HCT116 (cell line): ENCODE data around the gene FTCDNL1. TPM values are rescaled to one million over a fixed set of nuclear protein-coding genes. Genes with fewer than 3 reads are reported as not detected.

ENCODE experiments used
- ATAC-seq: fragments of 200-7000 bp; cut with Tn5 transposase; 2 replicates; pipeline ENCODE4 v1.9.1; 2020; ENCODE audit warnings: mild to moderate bottlenecking, moderate library complexity
- BruUV-seq: library from RNA; stranded (reverse); fragments of 400-500 nt; replicated peaks from 2 replicates; lab custom pipeline; 2021; lab: Mats Ljungman, UMichigan
- CTCF ChIA-PET: fragments of 300-600 bp; sonication (Branson Sonifier 250); formaldehyde crosslinking; loops from one replicate; lab custom pipeline; 2021; ENCODE audit warnings: antibody characterized with exemption; lab: Charles Lee
- POLR2A ChIA-PET: fragments of 300-600, 350-600 bp; sonication (Branson Sonifier 250); formaldehyde crosslinking; loops from one replicate; lab custom pipeline; 2021; ENCODE audit warnings: antibody characterized with exemption; lab: Charles Lee
- RAD21 ChIA-PET, 2 experiments: fragments of 300-600 bp; sonication (Branson Sonifier 250); formaldehyde crosslinking; loops; one replicate each; lab custom pipeline; 2023; ENCODE audit warnings: low total read pairs in 2 of 2; ENCODE audit not compliant: uncharacterized antibody in 2 of 2, unreplicated experiment in 2 of 2, low non-redundant PET in 1 of 2; lab: Charles Lee
- DNase-seq: peaks from one replicate; pipeline ENCODE4 v3.0.0-alpha.2; 2010; ENCODE audit warnings: low read depth, low spot score
- H2AFZ ChIP-seq: fragments of 200-600 bp; shearing (Covaris generic), sonication (generic); 2 replicates; pipeline ENCODE4 v1.6.1; 2017; ENCODE audit warnings: low read depth, mixed run types, mixed read lengths, antibody characterized with exemption, low read length; ENCODE audit not compliant: poor library complexity, severe bottlenecking
- H3K27ac ChIP-seq: 2 replicates; pipeline ENCODE4 v1.5.1; 2012; ENCODE audit warnings: low read depth, low read length
- H3K27me3 ChIP-seq: fragments of 200-600 bp; sonication (generic); 2 replicates; pipeline ENCODE4 v1.6.1; 2016; ENCODE audit warnings: mixed run types, low read length, mixed read lengths; ENCODE audit not compliant: insufficient read depth
- H3K36me3 ChIP-seq, 2 experiments: fragments of 200-500 bp in 1 of 2; fragments of 200-600 bp in 1 of 2; sonication (Bioruptor generic) in 1 of 2; sonication (generic) in 1 of 2; 2 replicates each; pipeline versions ENCODE4 v1.5.1 to v1.6.1; 2014 to 2016; ENCODE audit warnings: low read length in 2 of 2, inconsistent platforms in 1 of 2, mixed read lengths in 1 of 2, mixed run types in 1 of 2; ENCODE audit not compliant: insufficient read depth in 2 of 2, control insufficient read depth in 1 of 2
- H3K4me1 ChIP-seq, 2 experiments: fragments of 200-600 bp in 1 of 2; sonication (generic) in 1 of 2; 2 replicates each; pipeline versions ENCODE4 v1.5.1 to v1.6.1; 2012 to 2017; ENCODE audit warnings: low read length in 2 of 2, inconsistent platforms in 1 of 2, mild to moderate bottlenecking in 1 of 2, mixed read lengths in 1 of 2, mixed run types in 1 of 2, moderate library complexity in 1 of 2; ENCODE audit not compliant: insufficient read depth in 2 of 2, control insufficient read depth in 1 of 2
- H3K4me2 ChIP-seq: fragments of 200-600 bp; sonication (generic); 2 replicates; pipeline ENCODE4 v1.6.1; 2017; ENCODE audit warnings: mixed run types, low read length, mixed read lengths
- H3K4me3 ChIP-seq, 2 experiments: fragments of 200-600 bp in 1 of 2; sonication (generic) in 1 of 2; replicated peaks in 1 of 2; 2 replicates each; pipeline ENCODE4 v1.5.1; 2011 to 2016; ENCODE audit warnings: low read length in 2 of 2, control low read depth in 1 of 2, low read depth in 1 of 2, mild to moderate bottlenecking in 1 of 2, mixed read lengths in 1 of 2, mixed run types in 1 of 2
- H3K79me2 ChIP-seq: fragments of 200-600 bp; sonication (generic); 2 replicates; pipeline ENCODE4 v1.6.1; 2017; ENCODE audit warnings: mild to moderate bottlenecking, mixed run types, low read length, moderate library complexity, mixed read lengths; ENCODE audit not compliant: insufficient read depth
- H3K9ac ChIP-seq: fragments of 200-600 bp; sonication (generic); 2 replicates; pipeline ENCODE4 v1.6.1; 2016; ENCODE audit warnings: low read length, mixed read lengths
- H3K9me2 ChIP-seq: fragments of 200-600 bp; sonication (generic), shearing (Covaris generic); 2 replicates; pipeline ENCODE4 v1.6.1; 2017; ENCODE audit warnings: mixed run types, mild to moderate bottlenecking, moderate library complexity; ENCODE audit not compliant: insufficient read depth
- H3K9me3 ChIP-seq, 2 experiments: fragments of 200-500 bp in 1 of 2; fragments of 200-600 bp in 1 of 2; sonication (Bioruptor generic) in 1 of 2; sonication (generic) in 1 of 2; 2 replicates each; pipeline ENCODE4 v1.6.1; 2014 to 2017; ENCODE audit warnings: low read length in 2 of 2, mixed read lengths in 2 of 2, inconsistent platforms in 1 of 2, low read depth in 1 of 2, mild to moderate bottlenecking in 1 of 2, mixed run types in 1 of 2, moderate library complexity in 1 of 2; ENCODE audit not compliant: control insufficient read depth in 1 of 2, insufficient read depth in 1 of 2
- H4K20me1 ChIP-seq: fragments of 200-600 bp; sonication (generic), shearing (Covaris generic); 2 replicates; pipeline ENCODE4 v1.6.1; 2017; ENCODE audit warnings: mixed run types, mild to moderate bottlenecking, moderate library complexity; ENCODE audit not compliant: insufficient read depth
- ATF3 ChIP-seq: IDR thresholded peaks from 2 replicates; pipeline ENCODE4 v1.6.1; 2012
- CBX3 ChIP-seq: IDR thresholded peaks from 2 replicates; pipeline ENCODE4 v1.6.1; 2012; ENCODE audit warnings: low read depth
- CEBPB ChIP-seq: IDR thresholded peaks from 2 replicates; pipeline ENCODE4 v1.6.1; 2012; ENCODE audit warnings: low read depth
- EGR1 ChIP-seq: IDR thresholded peaks from 2 replicates; pipeline ENCODE4 v1.6.1; 2012; ENCODE audit warnings: low read depth
- ELF1 ChIP-seq: IDR thresholded peaks from 2 replicates; pipeline ENCODE4 v1.6.1; 2012; ENCODE audit warnings: low read depth, borderline replicate concordance
- EZH2 ChIP-seq: fragments of 200-600 bp; sonication (generic); IDR thresholded peaks from 2 replicates; pipeline ENCODE4 v1.6.1; 2017; ENCODE audit warnings: antibody characterized with exemption, mixed run types
- EZH2phosphoT487 ChIP-seq: fragments of 200-600 bp; IDR thresholded peaks from 2 replicates; pipeline ENCODE4 v1.6.1; 2018; ENCODE audit warnings: antibody characterized with exemption, borderline replicate concordance
- FOSL1 ChIP-seq: IDR thresholded peaks from 2 replicates; pipeline ENCODE4 v1.6.1; 2012; ENCODE audit warnings: low read depth
- JUND ChIP-seq: IDR thresholded peaks from 2 replicates; pipeline ENCODE4 v1.6.1; 2012
- POLR2A ChIP-seq: IDR thresholded peaks from 2 replicates; pipeline ENCODE4 v1.7.0; 2011; ENCODE audit warnings: borderline replicate concordance; ENCODE audit not compliant: insufficient read depth, insufficient read length; ENCODE audit errors: extremely low read depth
- RAD21 ChIP-seq: IDR thresholded peaks from 2 replicates; pipeline ENCODE4 v1.6.1; 2012; ENCODE audit warnings: low read depth, mild to moderate bottlenecking
- SIN3A ChIP-seq: IDR thresholded peaks from 2 replicates; pipeline ENCODE4 v1.6.1; 2012; ENCODE audit warnings: low read depth
- SP1 ChIP-seq: IDR thresholded peaks from 2 replicates; pipeline ENCODE4 v1.6.1; 2012; ENCODE audit warnings: low read depth
- SRF ChIP-seq: IDR thresholded peaks from 2 replicates; pipeline ENCODE4 v1.6.1; 2012; ENCODE audit warnings: low read depth
- TCF7L2 ChIP-seq: IDR thresholded peaks from 2 replicates; pipeline ENCODE4 v1.7.0; 2011; ENCODE audit warnings: borderline replicate concordance, inconsistent platforms; ENCODE audit not compliant: insufficient read depth, insufficient read length; ENCODE audit errors: extremely low read depth
- YY1 ChIP-seq: IDR thresholded peaks from 2 replicates; pipeline ENCODE4 v1.6.1; 2011; ENCODE audit warnings: low read length, low read depth, moderate library complexity, mild to moderate bottlenecking; ENCODE audit not compliant: insufficient replicate concordance; ENCODE audit errors: extremely low read depth
- intact Hi-C: fragments of 100-400 bp; cut with micrococcal nuclease; formaldehyde crosslinking; loops from 2 replicates; pipeline ENCODE4 v1.10.0; 2022
- total RNA-seq: library from RNA; stranded (reverse); gene quantifications from one replicate; pipeline ENCODE4 v1.2.1, GENCODE V29; 2021; ENCODE audit not compliant: unreplicated experiment
- TF ChIP-seq, protein P1 (sequence below): IDR thresholded peaks from 2 replicates; pipeline ENCODE4 v1.6.1; 2011; ENCODE audit warnings: mild to moderate bottlenecking, low read length, moderate library complexity; ENCODE audit not compliant: insufficient replicate concordance; ENCODE audit errors: extremely low read depth
- TF ChIP-seq, protein P2 (sequence below), 3 experiments: fragments of 200-600 bp in 1 of 3; sonication (generic) in 1 of 3; IDR thresholded peaks in 2 of 3; conservative IDR thresholded peaks in 1 of 3; 2 replicates each; pipeline ENCODE4 v1.5.1; 2012 to 2017; ENCODE audit warnings: low read depth in 2 of 3, low read length in 2 of 3, antibody characterized with exemption in 1 of 3, borderline replicate concordance in 1 of 3, control low read depth in 1 of 3, mild to moderate bottlenecking in 1 of 3, mixed read lengths in 1 of 3, mixed run types in 1 of 3, moderate library complexity in 1 of 3; ENCODE audit not compliant: insufficient read depth in 1 of 3

FTCDNL1 gene
- total RNA-seq, 1 experiment from 2014 or later: 2.6 TPM

DNA sequence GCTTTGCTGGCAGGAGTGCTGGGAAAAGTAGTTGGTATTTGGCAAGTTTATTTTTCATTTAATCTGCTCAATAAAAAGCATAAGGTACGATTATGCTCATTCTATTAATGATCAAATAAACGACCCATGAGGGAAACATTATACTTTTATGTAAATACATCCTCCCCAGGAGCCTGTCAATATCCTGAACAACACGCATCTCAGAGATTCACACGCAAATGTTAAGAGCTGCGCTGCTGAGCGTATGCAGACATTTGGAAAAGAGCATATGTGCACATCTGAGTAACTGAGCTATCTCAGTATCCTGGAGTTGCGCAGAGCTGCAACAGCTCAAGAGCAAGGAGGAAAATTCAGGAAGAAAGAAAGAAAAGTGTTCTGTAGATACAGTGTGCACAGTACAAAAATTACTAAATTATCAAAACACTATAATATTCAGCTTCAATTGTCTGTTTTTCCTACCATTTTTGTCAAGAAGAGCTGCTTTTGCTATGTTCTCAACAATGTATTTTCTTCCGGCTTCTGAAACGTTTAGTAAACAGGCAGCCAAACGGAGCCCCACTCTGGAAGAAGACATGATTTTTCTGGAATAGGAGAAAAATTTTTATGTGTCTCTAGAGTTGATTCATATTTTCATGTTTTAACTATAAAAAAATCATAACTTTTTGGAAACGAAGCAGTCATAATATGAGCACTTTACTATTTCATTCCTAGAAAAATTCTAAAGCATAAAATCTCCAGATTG is 2.4 kb downstream of the FTCDNL1 start:
- TF ChIP-seq FOSL1 (no peak), SIN3A (no peak), CBX3 (no peak), TCF7L2 (no peak), EGR1 (no peak), SRF (no peak), ELF1 (no peak), EZH2phosphoT487 (no peak), RAD21 (no peak), EZH2 (no peak), JUND (no peak), SP1 (no peak), CEBPB (no peak), ATF3 (no peak), YY1 (no peak), POLR2A (no peak)
- TF ChIP-seq, protein P1, sequence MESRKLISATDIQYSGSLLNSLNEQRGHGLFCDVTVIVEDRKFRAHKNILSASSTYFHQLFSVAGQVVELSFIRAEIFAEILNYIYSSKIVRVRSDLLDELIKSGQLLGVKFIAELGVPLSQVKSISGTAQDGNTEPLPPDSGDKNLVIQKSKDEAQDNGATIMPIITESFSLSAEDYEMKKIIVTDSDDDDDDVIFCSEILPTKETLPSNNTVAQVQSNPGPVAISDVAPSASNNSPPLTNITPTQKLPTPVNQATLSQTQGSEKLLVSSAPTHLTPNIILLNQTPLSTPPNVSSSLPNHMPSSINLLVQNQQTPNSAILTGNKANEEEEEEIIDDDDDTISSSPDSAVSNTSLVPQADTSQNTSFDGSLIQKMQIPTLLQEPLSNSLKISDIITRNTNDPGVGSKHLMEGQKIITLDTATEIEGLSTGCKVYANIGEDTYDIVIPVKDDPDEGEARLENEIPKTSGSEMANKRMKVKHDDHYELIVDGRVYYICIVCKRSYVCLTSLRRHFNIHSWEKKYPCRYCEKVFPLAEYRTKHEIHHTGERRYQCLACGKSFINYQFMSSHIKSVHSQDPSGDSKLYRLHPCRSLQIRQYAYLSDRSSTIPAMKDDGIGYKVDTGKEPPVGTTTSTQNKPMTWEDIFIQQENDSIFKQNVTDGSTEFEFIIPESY: no peak
- TF ChIP-seq, protein P2, sequence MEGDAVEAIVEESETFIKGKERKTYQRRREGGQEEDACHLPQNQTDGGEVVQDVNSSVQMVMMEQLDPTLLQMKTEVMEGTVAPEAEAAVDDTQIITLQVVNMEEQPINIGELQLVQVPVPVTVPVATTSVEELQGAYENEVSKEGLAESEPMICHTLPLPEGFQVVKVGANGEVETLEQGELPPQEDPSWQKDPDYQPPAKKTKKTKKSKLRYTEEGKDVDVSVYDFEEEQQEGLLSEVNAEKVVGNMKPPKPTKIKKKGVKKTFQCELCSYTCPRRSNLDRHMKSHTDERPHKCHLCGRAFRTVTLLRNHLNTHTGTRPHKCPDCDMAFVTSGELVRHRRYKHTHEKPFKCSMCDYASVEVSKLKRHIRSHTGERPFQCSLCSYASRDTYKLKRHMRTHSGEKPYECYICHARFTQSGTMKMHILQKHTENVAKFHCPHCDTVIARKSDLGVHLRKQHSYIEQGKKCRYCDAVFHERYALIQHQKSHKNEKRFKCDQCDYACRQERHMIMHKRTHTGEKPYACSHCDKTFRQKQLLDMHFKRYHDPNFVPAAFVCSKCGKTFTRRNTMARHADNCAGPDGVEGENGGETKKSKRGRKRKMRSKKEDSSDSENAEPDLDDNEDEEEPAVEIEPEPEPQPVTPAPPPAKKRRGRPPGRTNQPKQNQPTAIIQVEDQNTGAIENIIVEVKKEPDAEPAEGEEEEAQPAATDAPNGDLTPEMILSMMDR (IDR thresholded peaks at IDR 0.05 in 2 of 3, conservative IDR thresholded peaks at IDR 0.05 in 1 of 3; ENCODE audit: borderline replicate concordance in 1 of 3, insufficient read depth in 1 of 3, low read depth in 2 of 3, low read length in 2 of 3): no peak
- TF ChIP-seq, all 23 proteins: peak for 0
- H3K27ac ChIP-seq: no peak overlapping the region
- H3K9me2 ChIP-seq: no peaks in the 10 kb centered on the region
- H3K27me3 ChIP-seq: no peaks in the 10 kb centered on the region
- no peak overlapping the region for H3K4me3 ChIP-seq
- intact Hi-C loops: no loop called here
- RAD21 ChIA-PET: no interaction called here
- POLR2A ChIA-PET: no interaction called here
- BruUV-seq: no TSS peak
- H3K4me2 ChIP-seq: no peak overlapping the region
- H4K20me1 ChIP-seq: no peaks in the 10 kb centered on the region
- H3K9ac ChIP-seq: no peak overlapping the region
- H2AFZ ChIP-seq: no peak overlapping the region
- peaks cover 3 to 13% of the 10 kb centered on the region in 2 experiments; a peak in 3 of 4 replicates for H3K4me1 ChIP-seq
- H3K9me3 ChIP-seq: no peaks in the 10 kb centered on the region
- CTCF ChIA-PET: no interaction called here
- no peaks in the 10 kb centered on the region for H3K36me3 ChIP-seq
- no peak for ATAC-seq
- H3K79me2 ChIP-seq: no peaks in the 10 kb centered on the region
- no peak for DNase-seq
